NCI-H146 treated with DMSO at 0.1 percent for 48 hours (cell line): ENCODE measurements around the gene STX4.
"Not testable (repeated sequence)": the region's sequence is repeated elsewhere in the genome, so short reads cannot be mapped to it uniquely, and the experiment has no call there.

Experiments
- DNase-seq: peaks from one replicate; lab custom pipeline; 2025; ENCODE audit not compliant: unreplicated experiment; lab: John Stamatoyannopoulos, UW

The STX4 gene

DNA sequence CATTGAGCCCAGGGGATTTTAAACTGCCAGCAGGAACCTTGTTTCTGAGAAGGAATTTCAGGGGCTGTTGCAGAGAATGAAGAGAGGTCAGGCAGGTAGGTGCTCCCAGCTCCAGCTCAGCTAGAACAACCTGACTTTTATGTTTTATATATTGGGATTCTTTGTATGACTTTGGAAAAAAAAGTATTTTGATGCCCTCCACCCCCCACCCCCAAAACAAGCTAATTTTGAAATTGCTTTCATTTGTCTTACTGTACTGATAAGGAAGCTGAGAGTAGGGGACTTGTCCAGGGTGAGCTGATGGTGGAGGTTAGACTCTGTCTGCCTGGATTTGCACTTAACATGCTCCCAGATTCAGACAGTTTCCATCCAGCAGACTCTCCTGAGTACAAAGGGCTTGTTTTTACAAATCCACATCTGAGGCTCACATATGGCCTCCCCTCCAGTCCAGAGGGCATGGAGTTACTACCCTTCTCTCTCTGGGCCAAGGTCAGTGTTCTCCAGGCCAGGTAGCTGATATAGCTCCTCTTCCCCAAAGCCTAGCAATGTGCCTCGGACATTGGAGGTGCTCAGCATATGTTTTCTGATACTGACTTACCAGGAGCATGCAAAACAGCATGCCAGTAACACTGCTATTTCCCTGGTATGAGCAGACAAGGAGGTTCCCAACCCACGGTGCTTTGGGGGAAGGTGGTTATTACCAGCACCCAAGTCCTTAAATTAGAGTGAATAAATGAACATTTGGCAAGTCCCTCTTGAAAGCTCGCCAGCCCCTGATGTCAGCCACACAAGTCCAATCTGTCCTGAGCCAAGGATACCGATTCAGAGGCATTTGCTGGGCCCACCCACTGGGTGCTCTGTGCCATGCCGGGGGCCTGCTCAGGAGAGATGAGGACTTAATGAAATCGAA lies 34.3 kb upstream of the STX4 start:
- DNase-seq: no peak

DNA sequence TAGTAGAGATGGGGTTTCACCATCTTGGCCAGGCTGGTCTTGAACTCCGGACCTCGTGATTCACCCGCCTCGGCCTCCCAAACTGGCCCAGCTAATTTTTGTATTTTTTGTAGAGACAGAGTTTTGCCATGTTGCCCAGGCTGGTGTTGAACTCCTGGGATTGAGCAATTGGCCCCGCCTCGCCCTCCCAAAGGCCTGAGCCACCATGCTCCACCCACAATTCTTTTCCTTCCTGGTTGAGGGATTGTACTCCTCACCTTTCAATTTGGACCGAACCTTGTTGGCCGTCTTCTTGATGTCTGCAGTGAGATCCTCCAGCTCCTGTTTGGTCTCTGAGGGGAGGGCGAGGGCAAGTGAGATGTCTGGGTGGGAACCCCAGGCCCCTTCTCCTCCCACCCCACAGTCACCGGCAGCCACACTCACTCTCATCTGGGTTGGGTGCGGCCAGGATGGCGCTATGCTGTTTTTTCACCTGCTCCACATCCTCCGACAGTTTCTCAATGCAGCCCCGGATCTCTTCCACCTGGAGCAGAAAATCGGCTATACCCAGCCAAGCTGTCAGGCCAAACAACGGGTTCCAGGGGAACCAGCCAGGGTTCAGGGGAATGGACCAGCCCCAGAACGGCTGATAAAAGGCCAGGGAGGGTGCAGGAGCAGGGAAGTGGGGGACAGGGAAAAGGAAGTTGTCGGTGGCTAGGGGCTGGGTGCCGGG lies 32.5 kb upstream of the STX4 start:
- no peak for DNase-seq

DNA sequence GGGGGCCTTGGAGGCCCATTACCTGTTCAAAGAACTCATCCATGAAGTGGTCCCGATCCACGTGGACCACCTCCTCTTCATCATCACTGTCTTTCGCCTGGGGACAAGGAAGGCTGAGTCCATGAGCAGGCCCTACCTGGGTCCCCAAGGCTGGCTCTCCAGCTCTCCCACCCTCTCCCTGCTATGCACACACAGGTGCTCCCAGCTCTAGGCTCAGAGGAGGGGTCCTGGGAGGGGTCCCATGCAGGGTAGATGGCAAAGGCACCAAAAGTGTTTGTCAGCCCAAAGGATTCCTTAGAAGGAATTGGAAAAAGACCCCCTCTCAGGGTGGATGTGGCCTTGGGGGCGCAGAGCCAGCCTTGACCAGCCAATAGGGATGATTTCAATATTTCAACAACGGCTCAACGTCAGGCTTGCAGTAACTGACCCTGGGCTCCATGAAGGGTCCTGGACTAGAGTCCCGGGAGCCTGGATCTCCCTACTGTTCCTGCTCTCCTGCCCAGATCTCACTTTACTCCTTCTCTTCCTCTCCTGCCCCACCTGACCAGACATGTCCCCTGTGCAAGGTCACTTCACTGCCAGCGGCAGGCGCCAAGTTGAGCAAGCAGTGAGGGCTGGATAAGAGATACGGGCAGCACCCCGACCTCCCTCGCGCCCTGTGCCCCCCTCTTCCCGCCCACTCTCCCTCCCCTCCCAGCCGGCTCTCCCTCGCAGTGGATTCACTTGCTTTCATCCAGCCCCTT lies 31.7 kb upstream of the STX4 start:
- DNase-seq: no peak

GRCh38 chr16:31002250-31002700 lies 31.1 kb upstream of the STX4 start:
- DNase-seq: no peak

DNA sequence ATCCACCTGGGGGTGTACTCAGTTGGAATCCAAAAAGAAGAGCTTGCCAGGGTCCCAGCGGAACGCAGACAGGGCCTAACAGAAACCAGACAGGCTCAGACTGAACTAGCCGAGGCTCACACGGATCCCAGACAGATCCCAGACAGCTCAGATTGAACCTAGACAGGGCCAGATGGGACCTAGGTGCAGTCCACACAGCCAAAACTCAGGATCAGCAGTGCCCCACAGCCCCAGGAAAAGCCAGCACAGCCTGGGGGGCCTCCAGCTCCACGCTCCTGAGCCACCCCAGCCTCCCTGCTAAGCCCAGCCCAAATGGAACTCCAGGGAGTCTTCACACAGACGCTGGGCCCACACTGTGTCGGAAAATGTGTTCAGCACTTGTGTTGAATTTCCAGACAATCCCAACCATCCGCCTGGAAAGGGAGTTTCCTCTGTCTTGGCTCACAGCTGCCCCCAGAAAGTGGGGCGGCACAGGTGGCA lies 30.5 kb upstream of the STX4 start:
- DNase-seq: no peak

DNA sequence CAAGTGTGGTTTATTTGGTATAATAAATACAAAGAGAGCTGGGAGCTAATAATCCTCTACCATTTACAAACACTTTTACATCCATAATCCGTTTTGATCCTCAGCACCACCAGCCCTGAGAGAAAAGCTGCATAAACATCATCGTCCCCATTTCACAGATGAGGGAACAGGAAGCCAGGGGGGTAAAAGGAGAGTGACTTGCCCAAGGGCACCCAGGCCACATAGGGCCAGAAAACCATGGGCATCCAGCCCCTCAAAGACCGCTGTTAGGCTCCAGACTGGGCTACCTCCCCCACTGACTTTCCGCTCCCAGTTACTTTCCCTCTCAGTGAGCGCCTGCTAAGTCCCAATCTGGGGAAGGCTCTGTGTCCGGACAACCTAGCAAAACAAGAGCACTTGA lies 29.6 kb upstream of the STX4 start:
- DNase-seq: no peak

DNA sequence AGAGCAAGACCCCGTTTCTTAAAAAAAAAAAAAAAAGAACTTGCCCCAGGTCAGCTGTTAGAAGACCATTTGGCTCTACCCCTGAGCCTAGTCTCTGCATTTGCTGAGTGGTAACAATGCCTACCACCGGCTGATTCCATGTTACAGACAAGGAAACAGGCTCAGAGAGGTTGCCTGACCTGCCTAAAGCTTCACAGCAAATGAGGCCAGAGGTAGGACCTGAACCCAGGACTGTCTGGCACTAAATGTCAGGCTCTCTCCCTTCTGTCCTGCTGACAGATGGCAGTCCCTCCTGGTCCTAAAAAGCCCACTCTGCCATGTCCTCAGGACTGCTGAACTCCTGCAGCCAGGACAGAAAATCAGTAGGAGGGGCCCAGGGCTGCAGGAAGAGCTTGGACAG lies 28.7 kb upstream of the STX4 start:
- DNase-seq: no peak

DNA sequence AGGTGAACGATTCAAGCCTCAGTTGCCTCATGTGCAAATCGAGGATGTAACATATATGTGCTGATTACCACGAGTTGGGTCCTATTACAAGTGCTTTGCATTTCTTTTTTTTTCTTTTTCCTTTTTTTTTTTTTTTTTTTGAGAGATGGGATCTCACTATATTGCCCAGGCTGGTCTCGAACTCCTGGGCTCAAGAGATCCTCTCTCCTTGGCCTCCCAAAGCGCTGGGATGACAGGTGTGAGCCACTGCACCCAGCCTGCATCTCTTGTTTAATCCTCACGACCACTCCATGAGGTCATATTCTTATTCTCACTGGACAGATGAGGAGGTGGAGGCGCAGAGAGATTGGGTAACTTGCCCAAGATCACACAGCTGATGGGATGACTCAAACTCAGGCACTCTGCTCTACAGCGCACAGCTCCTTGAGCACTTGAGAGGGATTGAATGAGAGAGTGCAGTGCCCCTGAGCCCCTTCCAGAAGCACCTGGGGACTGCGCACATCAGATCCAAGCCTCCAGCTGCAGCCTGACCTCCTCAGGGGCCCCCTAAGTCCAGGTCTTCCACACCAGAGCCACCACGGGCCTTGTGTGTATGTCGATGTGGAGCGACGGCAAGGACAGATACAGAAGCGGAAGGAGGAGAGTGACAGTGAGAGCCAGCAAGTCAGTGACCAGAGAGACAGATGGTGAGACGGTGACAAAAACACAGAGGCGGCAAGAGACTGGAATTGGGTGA lies 27.8 kb upstream of the STX4 start:
- DNase-seq: no peak

DNA sequence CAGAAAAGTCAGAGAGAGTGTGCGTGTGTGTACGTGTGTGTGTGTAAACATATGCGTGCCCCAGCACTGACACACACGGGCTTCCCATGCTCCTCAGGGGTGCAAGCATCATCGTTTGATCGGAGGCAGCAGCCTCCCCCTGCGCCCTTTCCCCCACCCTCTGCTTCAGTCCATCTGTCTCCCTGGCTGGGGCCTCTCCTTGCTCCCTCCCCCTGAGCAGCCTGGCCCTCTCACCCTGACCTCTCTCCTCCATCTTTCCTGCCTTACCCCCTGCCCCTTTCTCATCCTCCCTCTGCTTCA lies 27.3 kb upstream of the STX4 start:
- no peak for DNase-seq

DNA sequence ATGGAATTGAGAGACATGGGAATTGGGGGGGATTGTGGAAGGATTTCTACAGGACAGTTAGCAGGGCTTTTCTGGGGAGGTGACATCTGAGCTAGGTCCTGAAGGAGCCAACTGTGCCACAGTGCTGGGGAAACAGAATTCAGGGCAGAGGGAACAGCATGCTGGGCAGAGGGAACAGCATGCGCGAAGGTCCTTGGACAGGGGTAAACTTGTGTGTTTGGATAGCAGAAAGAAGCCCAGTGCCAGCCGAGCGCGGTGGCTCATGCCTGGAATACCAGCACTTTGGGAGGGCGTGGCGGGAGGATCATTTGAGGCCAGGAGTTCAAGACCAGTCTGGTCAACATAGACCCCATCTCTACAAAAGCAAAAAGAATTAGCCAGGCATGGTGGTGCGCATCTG lies 26.8 kb upstream of the STX4 start:
- no peak for DNase-seq

DNA sequence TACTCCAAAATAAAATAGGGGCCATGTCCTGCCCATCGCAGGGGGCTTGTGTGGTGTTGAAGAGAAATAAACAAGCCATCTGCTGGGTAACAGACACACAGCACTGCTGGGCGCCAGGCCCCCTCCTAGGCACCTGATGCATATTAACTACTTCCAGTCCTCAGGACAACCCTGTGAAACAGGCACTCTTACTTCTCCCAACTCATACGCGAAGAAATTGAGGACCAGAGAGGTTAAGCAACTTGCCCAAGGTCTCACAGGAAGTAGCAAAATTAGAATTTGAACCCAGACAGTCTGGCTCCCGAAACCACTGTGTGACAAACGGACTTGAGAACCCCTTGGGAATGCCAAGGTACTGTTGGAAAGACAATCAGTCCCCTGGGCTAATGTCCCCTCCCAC lies 25.7 kb upstream of the STX4 start:
- DNase-seq: no peak

DNA sequence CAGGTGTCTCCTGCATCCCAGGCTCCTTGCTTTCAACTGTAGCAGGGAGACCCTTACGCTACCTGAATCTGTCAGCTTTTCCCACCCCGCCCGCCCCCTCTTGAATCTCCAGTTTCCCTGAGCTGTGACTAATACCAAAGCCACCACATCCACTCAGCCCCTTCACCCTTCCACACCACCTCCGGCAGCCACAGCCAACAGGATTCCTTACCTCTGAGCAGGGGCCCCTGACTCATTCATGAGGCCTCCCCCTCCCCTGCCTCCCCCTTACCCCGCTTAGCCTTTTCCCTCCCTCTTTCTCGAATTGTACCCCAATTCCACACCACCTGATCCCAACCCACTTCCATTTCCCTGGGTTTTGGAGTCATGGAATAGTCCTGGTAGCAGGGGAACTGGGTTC lies 25.2 kb upstream of the STX4 start:
- no peak for DNase-seq

DNA sequence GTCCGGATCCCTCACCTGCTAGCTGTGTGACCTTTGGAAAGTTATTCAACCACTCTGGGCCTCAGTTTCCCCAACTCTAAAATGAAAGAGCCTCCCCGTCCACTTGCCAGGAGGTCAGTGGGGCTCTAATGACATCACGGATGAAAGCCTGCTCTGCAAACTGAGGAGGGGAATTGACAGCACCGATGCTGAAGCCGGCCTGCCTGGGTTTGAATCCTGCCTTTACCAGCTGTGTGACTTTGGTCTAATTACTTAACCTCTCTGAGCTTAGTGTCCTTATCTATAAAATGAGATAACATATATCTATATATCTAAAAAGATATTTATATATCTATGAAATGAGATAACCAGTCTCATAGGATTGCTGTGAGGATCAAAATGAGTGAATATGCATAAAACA lies 24.8 kb upstream of the STX4 start:
- DNase-seq: no peak

- DNase-seq: no peak
Observed at GRCh38 chr16:31009120-31009519, 24.2 kb upstream of the STX4 start.

GRCh38 chr16:31009894-31010584 lies 23.3 kb upstream of the STX4 start:
- no peak for DNase-seq

DNA sequence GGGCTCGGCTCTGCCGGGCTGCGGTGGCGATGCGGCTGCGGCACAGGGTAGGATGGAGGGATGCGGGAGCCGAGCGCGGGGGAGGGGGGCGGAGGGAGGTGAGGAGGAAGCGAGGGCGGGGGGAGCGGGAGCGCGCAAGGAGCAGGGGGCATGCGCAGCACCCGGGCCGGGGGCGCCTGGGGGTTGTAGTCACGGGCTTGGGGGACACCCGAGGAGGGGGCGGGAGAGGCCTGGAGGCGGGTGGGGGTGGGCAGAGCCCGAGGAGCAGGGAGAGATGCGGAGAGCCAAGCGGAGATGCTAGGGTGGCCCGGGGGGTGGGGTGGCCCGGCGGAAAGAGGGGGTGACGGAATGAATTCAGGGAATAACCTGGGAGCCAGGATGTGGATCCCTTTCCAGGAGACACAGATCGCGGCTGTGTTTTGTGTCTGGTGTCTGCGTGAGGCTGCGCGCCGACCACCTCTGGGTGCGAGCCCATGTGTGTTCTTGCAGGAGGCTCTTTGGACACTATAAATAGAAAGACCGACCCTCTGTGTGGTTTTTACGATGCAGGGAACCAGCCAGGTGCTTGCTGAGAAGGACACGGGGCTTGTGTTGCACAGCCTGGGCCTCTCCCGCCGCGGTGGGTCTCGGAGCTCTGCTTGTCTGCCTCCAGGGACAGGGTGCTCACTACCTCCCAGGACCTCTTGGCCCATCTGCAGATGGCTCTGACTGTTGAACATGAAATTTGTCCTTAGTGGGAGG lies 22.6 kb upstream of the STX4 start, which contains the start of gene STX1B:
TSS of gene STX1B (minus strand) at position 54 of the 741 bp plus-strand sequence. CDS start 242 bp downstream, outside the sequence.
- peak; percentile 69 for DNase-seq

GRCh38 chr16:31011815-31012214 lies 21.5 kb upstream of the STX4 start:
- not testable (repeated sequence) for DNase-seq

- DNase-seq: not testable (repeated sequence)
Observed at GRCh38 chr16:31013292-31013691, 20.1 kb upstream of the STX4 start.

DNA sequence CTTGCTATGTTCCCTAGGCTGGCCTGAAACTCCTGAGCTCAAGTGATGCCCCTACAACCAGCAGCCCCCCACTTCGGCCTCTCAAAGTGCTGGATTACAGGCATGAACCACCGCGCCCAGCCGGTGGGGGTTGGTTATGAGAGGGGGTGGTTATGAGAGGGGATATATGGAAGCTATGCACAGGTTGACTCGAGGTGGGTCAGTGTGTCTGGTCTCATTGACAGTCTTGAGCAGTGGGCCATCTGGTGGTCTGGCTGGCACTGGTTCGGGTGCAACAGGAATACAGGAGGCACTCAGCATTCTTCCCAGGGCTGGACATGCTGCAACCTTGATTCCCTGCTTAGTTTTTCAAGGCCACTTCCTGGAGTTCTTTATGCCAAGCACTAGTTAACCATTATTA lies 17.3 kb upstream of the STX4 start:
- no peak for DNase-seq

DNA sequence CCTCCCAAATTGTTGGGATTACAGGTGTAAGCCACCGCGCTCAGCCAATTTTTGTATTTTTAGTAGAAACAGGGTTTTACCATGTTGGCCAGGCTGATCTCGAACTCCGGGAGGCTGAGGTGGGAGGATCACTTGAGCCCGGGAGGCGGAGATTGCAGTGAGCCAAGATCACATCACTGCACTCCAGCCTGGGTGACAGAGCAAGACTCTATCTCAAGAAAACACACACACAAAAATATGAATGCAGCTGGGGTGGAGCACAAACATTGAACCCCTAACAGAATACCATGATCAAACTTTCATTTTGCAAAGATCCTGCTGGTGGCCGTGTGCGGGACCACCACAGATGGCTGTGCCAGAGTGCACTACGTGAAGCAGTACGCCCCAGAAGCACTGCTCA lies 15.6 kb upstream of the STX4 start:
- DNase-seq: not testable (repeated sequence)
